Hepatocyte (in vitro differentiated cells): Measurements from ENCODE around the gene SMAD3. TPM values are rescaled to one million over a fixed set of nuclear protein-coding genes. Genes with fewer than 3 reads are reported as not detected.

ENCODE experiments used
- DNase-seq: peaks from one replicate; pipeline ENCODE4 v3.0.0-alpha.2; 2016; ENCODE audit warnings: low spot score
- H2AFZ ChIP-seq: fragments of 200-600 bp; sonication (generic); 2 replicates; pipeline ENCODE4 v1.6.0; 2016; ENCODE audit warnings: antibody characterized with exemption, mild to moderate bottlenecking
- H3K27ac ChIP-seq: fragments of 200-600 bp; sonication (generic); 2 replicates; pipeline ENCODE4 v1.5.1; 2016; ENCODE audit warnings: mild to moderate bottlenecking
- H3K27me3 ChIP-seq: fragments of 200-600 bp; sonication (generic); 2 replicates; pipeline ENCODE4 v1.6.1; 2016
- H3K36me3 ChIP-seq: fragments of 200-600 bp; sonication (generic); replicated peaks from 2 replicates; pipeline ENCODE4 v1.5.1; 2016; ENCODE audit warnings: low read depth; ENCODE audit not compliant: insufficient read depth
- H3K4me1 ChIP-seq: fragments of 200-600 bp; sonication (generic); 2 replicates; pipeline ENCODE4 v1.5.1; 2016; ENCODE audit warnings: mild to moderate bottlenecking, moderate library complexity; ENCODE audit not compliant: insufficient read depth
- H3K4me2 ChIP-seq: fragments of 200-600 bp; sonication (generic); 2 replicates; pipeline ENCODE4 v1.6.0; 2016
- H3K4me3 ChIP-seq: fragments of 200-600 bp; sonication (generic); 2 replicates; pipeline ENCODE4 v1.5.1; 2016; ENCODE audit warnings: mild to moderate bottlenecking
- H3K79me2 ChIP-seq: fragments of 200-600 bp; sonication (generic); 2 replicates; pipeline ENCODE4 v1.6.0; 2017; ENCODE audit warnings: mild to moderate bottlenecking
- H3K9me2 ChIP-seq: fragments of 200-600 bp; sonication (generic); replicated peaks from 2 replicates; pipeline ENCODE4 v1.6.0; 2017; ENCODE audit warnings: mild to moderate bottlenecking; ENCODE audit not compliant: insufficient read depth
- H3K9me3 ChIP-seq: fragments of 200-600 bp; sonication (generic); 2 replicates; pipeline ENCODE4 v1.5.1; 2016; ENCODE audit warnings: low read depth, mild to moderate bottlenecking
- H4K20me1 ChIP-seq: fragments of 200-600 bp; sonication (generic); 2 replicates; pipeline ENCODE4 v1.6.0; 2016; ENCODE audit warnings: mild to moderate bottlenecking; ENCODE audit not compliant: insufficient read depth, poor library complexity, severe bottlenecking
- EZH2 ChIP-seq: fragments of 200-600 bp; sonication (generic); IDR thresholded peaks from 2 replicates; pipeline ENCODE4 v1.6.1; 2016; ENCODE audit warnings: antibody characterized with exemption, mild to moderate bottlenecking, borderline replicate concordance
- EZH2phosphoT487 ChIP-seq: fragments of 200-600 bp; sonication (generic); IDR thresholded peaks from one replicate; pipeline ENCODE4 v1.6.1; 2018; ENCODE audit warnings: antibody characterized with exemption, mild to moderate bottlenecking, low read depth, moderate library complexity; ENCODE audit not compliant: unreplicated experiment, severe bottlenecking
- WGBS: methylation state at CpG from one replicate; pipeline ENCODE4 v1.1.6; 2016; ENCODE audit warnings: low lambda C conversion rate; ENCODE audit errors: missing lambda C conversion rate; 5-methylcytosine and 5-hydroxymethylcytosine counted together
- polyA plus RNA-seq: library from polyadenylated mRNA; unstranded; fragments of >200 nt; fragmentation: Nextera tagmentation; extraction: Ambion mirVana; gene quantifications from 2 replicates; pipeline ENCODE4 v1.2.1, GENCODE V29; 2016
- total RNA-seq: library from RNA; depleted of rRNA; stranded (reverse); fragments of >200 nt; gene quantifications from 2 replicates; pipeline ENCODE4 v1.2.3, GENCODE V29; 2014
- TF ChIP-seq, protein P1 (sequence below): fragments of 200-600 bp; sonication (generic); IDR thresholded peaks from 2 replicates; pipeline ENCODE4 v1.5.1; 2016; ENCODE audit warnings: antibody characterized with exemption, mild to moderate bottlenecking; ENCODE audit not compliant: poor library complexity

The SMAD3 gene
- total and polyA plus RNA-seq, 2 experiments from 2014 or later: 24.7 to 32.2 TPM

GRCh38 chr15:67171471-67171870 lies 106.1 kb downstream of the SMAD3 start:
- H2AFZ ChIP-seq: no peak overlapping the region
- no peaks in the 10 kb centered on the region for H3K9me3 ChIP-seq
- H3K36me3 ChIP-seq: no peaks in the 10 kb centered on the region
- H4K20me1 ChIP-seq: peaks cover 5% of the 10 kb centered on the region
- H3K27me3 ChIP-seq: no peaks in the 10 kb centered on the region
- no peak for DNase-seq
- H3K4me3 ChIP-seq: no peak overlapping the region
- H3K79me2 ChIP-seq: peaks cover 11% of the 10 kb centered on the region
- H3K4me1 ChIP-seq: peaks cover 18% of the 10 kb centered on the region
- WGBS: 88% methylated on average over 4 of the region's 4 CpGs
- no peak for TF ChIP-seq EZH2phosphoT487
- TF ChIP-seq, protein P1, sequence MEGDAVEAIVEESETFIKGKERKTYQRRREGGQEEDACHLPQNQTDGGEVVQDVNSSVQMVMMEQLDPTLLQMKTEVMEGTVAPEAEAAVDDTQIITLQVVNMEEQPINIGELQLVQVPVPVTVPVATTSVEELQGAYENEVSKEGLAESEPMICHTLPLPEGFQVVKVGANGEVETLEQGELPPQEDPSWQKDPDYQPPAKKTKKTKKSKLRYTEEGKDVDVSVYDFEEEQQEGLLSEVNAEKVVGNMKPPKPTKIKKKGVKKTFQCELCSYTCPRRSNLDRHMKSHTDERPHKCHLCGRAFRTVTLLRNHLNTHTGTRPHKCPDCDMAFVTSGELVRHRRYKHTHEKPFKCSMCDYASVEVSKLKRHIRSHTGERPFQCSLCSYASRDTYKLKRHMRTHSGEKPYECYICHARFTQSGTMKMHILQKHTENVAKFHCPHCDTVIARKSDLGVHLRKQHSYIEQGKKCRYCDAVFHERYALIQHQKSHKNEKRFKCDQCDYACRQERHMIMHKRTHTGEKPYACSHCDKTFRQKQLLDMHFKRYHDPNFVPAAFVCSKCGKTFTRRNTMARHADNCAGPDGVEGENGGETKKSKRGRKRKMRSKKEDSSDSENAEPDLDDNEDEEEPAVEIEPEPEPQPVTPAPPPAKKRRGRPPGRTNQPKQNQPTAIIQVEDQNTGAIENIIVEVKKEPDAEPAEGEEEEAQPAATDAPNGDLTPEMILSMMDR: no peak
- TF ChIP-seq EZH2: no peak
- no peak overlapping the region for H3K27ac ChIP-seq
- no peaks in the 10 kb centered on the region for H3K9me2 ChIP-seq
- H3K4me2 ChIP-seq: no peak overlapping the region

- Histone ChIP-seq H4K20me1 (no peaks in the 10 kb centered on the region), H3K9me2 (no peaks in the 10 kb centered on the region), H3K4me1 (peaks cover 25% of the 10 kb centered on the region), H3K27me3 (no peaks in the 10 kb centered on the region), H3K4me3 (no peak overlapping the region), H3K79me2 (peaks cover 13% of the 10 kb centered on the region), H3K4me2 (no peak overlapping the region), H3K9me3 (no peaks in the 10 kb centered on the region), H2AFZ (no peak overlapping the region), H3K27ac (no peak overlapping the region), H3K36me3 (no peaks in the 10 kb centered on the region)
- no peak for DNase-seq
- 97% methylated on average over 6 of the region's 6 CpGs for WGBS
- TF ChIP-seq, protein P1: no peak
- TF ChIP-seq EZH2phosphoT487 (no peak), EZH2 (no peak)
Measured at GRCh38 chr15:67172172-67172571, 106.8 kb downstream of the SMAD3 start.

GRCh38 chr15:67173005-67173404 lies 107.6 kb downstream of the SMAD3 start:
- peaks cover 23% of the 10 kb centered on the region for H3K4me1 ChIP-seq
- WGBS: 95% methylated on average over 8 of the region's 8 CpGs
- no peak overlapping the region for H2AFZ ChIP-seq
- DNase-seq: no peak
- H3K27me3 ChIP-seq: no peaks in the 10 kb centered on the region
- TF ChIP-seq, protein P1: no peak
- TF ChIP-seq EZH2 (no peak), EZH2phosphoT487 (no peak)
- H3K9me3 ChIP-seq: no peaks in the 10 kb centered on the region
- H3K27ac ChIP-seq: no peak overlapping the region
- no peaks in the 10 kb centered on the region for H3K36me3 ChIP-seq
- peaks cover 13% of the 10 kb centered on the region for H3K79me2 ChIP-seq
- H3K4me3 ChIP-seq: no peak overlapping the region
- no peaks in the 10 kb centered on the region for H4K20me1 ChIP-seq
- H3K4me2 ChIP-seq: no peak overlapping the region
- H3K9me2 ChIP-seq: no peaks in the 10 kb centered on the region

- Histone ChIP-seq H3K4me1 (peaks cover 29% of the 10 kb centered on the region), H3K4me3 (no peak overlapping the region), H3K9me2 (no peaks in the 10 kb centered on the region), H3K4me2 (no peak overlapping the region), H2AFZ (no peak overlapping the region), H3K79me2 (peaks cover 13% of the 10 kb centered on the region), H3K36me3 (no peaks in the 10 kb centered on the region), H4K20me1 (no peaks in the 10 kb centered on the region), H3K27me3 (no peaks in the 10 kb centered on the region), H3K27ac (no peak overlapping the region), H3K9me3 (no peaks in the 10 kb centered on the region)
- whole genome bisulfite sequencing: 96% methylated on average over 8 of the region's 8 CpGs
- DNase-seq: no peak
- TF ChIP-seq EZH2phosphoT487 (no peak), EZH2 (no peak)
- TF ChIP-seq, protein P1: no peak
Measured at GRCh38 chr15:67173786-67174185, 108.4 kb downstream of the SMAD3 start.
